Gastroesophageal sphincter (tissue), 4 donors: Measurements from ENCODE around the gene WLS. TPM values are rescaled to one million over a fixed set of nuclear protein-coding genes. Genes with fewer than 3 reads are reported as not detected.

ENCODE experiments used
- ATAC-seq: fragments of 150-250 bp; one replicate; pipeline ENCODE4 v1.9.1; 2016; ENCODE audit warnings: mild to moderate bottlenecking, moderate library complexity
- H3K27ac ChIP-seq, 4 donors: fragments of 200-600 bp; sonication (generic) in 3 of 4; 1 replicate in 3 of 4; 2 replicates in 1 of 4; pipeline ENCODE4 v1.5.1; 2016 to 2019
- H3K27me3 ChIP-seq: fragments of 200-600 bp; sonication (generic); one replicate; pipeline ENCODE4 v1.5.1; 2019
- H3K36me3 ChIP-seq, 2 donors: fragments of 200-600 bp; sonication (generic); one replicate each; pipeline ENCODE4 v1.5.1; 2019; ENCODE audit warnings: control low read depth in 1 of 2
- H3K4me1 ChIP-seq, 3 donors: fragments of 200-600 bp; sonication (generic); 1 replicate in 2 of 3; 2 replicates in 1 of 3; pipeline ENCODE4 v1.5.1; 2016 to 2019; ENCODE audit warnings: control low read depth in 2 of 3
- H3K4me3 ChIP-seq, 2 donors: fragments of 200-600 bp; sonication (generic); one replicate each; pipeline ENCODE4 v1.5.1; 2019; ENCODE audit warnings: mild to moderate bottlenecking in 1 of 2, moderate library complexity in 1 of 2
- H3K9me3 ChIP-seq, 3 donors: fragments of 200-600 bp; sonication (generic); one replicate each; pipeline ENCODE4 v1.5.1; 2017 to 2019; ENCODE audit warnings: control low read depth in 2 of 3
- CTCF ChIP-seq, 4 experiments: fragments of 200-600 bp in 2 of 4; fragments of 450-650 bp in 2 of 4; sonication (generic) in 1 of 4; IDR thresholded peaks; one replicate each; pipeline ENCODE4 v1.5.1; 2017 to 2019; ENCODE audit warnings: antibody characterized with exemption in 4 of 4, mild to moderate bottlenecking in 2 of 4, moderate library complexity in 2 of 4
- EP300 ChIP-seq: sonication (generic); formaldehyde crosslinking; IDR thresholded peaks from one replicate; pipeline ENCODE4 v1.6.1; 2017; ENCODE audit warnings: antibody characterized with exemption, mild to moderate bottlenecking
- POLR2A ChIP-seq, 2 donors: fragments of 450-650 bp; IDR thresholded peaks; one replicate each; pipeline ENCODE4 v1.6.1; 2017; ENCODE audit warnings: antibody characterized with exemption in 2 of 2, mild to moderate bottlenecking in 2 of 2, moderate library complexity in 1 of 2
- POLR2AphosphoS5 ChIP-seq: sonication (generic); formaldehyde crosslinking; IDR thresholded peaks from one replicate; pipeline ENCODE4 v1.6.1; 2017; ENCODE audit warnings: antibody characterized with exemption
- WGBS, 2 donors: methylation state at CpG; one replicate each; pipeline ENCODE4 v1.1.5; 2018; ENCODE audit warnings: low coverage in 1 of 2; 5-methylcytosine and 5-hydroxymethylcytosine counted together
- total RNA-seq, 4 donors: library from RNA; depleted of rRNA; stranded (reverse); fragments of >200 nt; gene quantifications; one replicate each; pipeline ENCODE4 v1.1.0, GENCODE V29; 2016

The WLS gene
- total RNA-seq, 4 donors from 2014 or later = 120 to 280 (median 263) TPM

- Histone ChIP-seq H3K4me1 (peaks cover 20 to 71% (median 41%) of the 10 kb centered on the region in 3 donors), H3K27me3 (no peaks in the 10 kb centered on the region), H3K4me3 (no peak overlapping the region), H3K9me3 (no peaks in the 10 kb centered on the region), H3K36me3 (peaks cover 0 to 43% of the 10 kb centered on the region in 2 donors), H3K27ac (peak overlapping the region; percentile 82 to 97 (median 86))
- TF ChIP-seq EP300 = no peak
- no peak for TF ChIP-seq POLR2AphosphoS5
- TF ChIP-seq POLR2A (IDR thresholded peaks at IDR 0.05) = no peak
- no peak for TF ChIP-seq CTCF (IDR thresholded peaks at IDR 0.05)
- no peak for ATAC-seq
- WGBS, 2 donors = 22 to 28% methylated on average over 4 to 5 of the region's 5 CpGs
Measured at GRCh38 chr1:68142036-68142435, 90.3 kb downstream of the WLS start.

- peak overlapping the region; percentile 82 to 97 (median 86) for H3K27ac ChIP-seq
- H3K36me3 ChIP-seq = peaks cover 3 to 43% of the 10 kb centered on the region in 2 donors
Measured at GRCh38 chr1:68141071-68142021, 91.0 kb downstream of the WLS start.

GRCh38 chr1:68140536-68140935 is 91.8 kb downstream of the WLS start:
- peaks cover 17 to 62% (median 35%) of the 10 kb centered on the region in 3 donors for H3K4me1 ChIP-seq
- no peaks in the 10 kb centered on the region for H3K27me3 ChIP-seq
- peaks cover 3 to 51% of the 10 kb centered on the region in 2 donors for H3K36me3 ChIP-seq
- TF ChIP-seq POLR2A (IDR thresholded peaks at IDR 0.05) (no peak), CTCF (IDR thresholded peaks at IDR 0.05) (no peak), EP300 (no peak), POLR2AphosphoS5 (peak; percentile 9)
- 37 to 63% methylated on average over 2 to 4 of the region's 4 CpGs for WGBS, 2 donors
- peak overlapping the region; percentile 82 to 97 (median 86) for H3K27ac ChIP-seq
- no peak overlapping the region for H3K4me3 ChIP-seq
- no peak for ATAC-seq
- H3K9me3 ChIP-seq = no peaks in the 10 kb centered on the region

More at GRCh38 chr1:68141071-68142021, 91.0 kb downstream of the WLS start:
- H3K27me3 ChIP-seq = no peaks in the 10 kb centered on the region
- TF ChIP-seq POLR2AphosphoS5 = peak; percentile 69
- no peak for TF ChIP-seq CTCF (IDR thresholded peaks at IDR 0.05)
- peak; percentile 50 for ATAC-seq
- H3K9me3 ChIP-seq = no peaks in the 10 kb centered on the region
- no peak overlapping the region for H3K4me3 ChIP-seq
- 35 to 41% methylated on average over 10 to 13 of the region's 15 CpGs for WGBS, 2 donors
- peaks cover 20 to 70% (median 41%) of the 10 kb centered on the region in 3 donors for H3K4me1 ChIP-seq

DNA sequence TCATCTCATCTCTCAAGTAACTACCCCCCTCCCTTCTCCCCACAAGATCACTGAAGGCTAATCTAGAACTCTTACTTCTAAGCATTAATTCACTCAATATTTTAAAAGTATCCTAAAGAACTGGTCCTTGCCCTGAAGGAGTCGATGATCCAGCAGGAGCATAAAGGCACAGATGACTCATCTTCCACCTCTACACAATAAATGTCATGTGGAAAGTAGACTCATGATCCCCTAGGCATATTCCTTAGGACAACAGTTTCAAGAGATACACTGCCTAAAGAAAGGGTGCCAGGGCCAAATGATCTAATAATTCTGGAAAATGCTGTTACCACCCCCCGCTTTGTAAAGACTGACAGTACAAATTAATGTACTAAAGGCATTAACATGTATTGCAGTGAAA is 96.1 kb downstream of the WLS start:
- no peaks in the 10 kb centered on the region for H3K27me3 ChIP-seq
- H3K4me3 ChIP-seq = no peak overlapping the region
- no peak for TF ChIP-seq POLR2A (IDR thresholded peaks at IDR 0.05)
- TF ChIP-seq POLR2AphosphoS5 = no peak
- TF ChIP-seq EP300 = no peak
- TF ChIP-seq CTCF (IDR thresholded peaks at IDR 0.05) = no peak
- peaks cover 3 to 75% of the 10 kb centered on the region in 2 donors for H3K36me3 ChIP-seq
- peak overlapping the region in 2 of 4 donors; percentile 13 to 18 for H3K27ac ChIP-seq
- H3K4me1 ChIP-seq = peaks cover 6 to 36% (median 10%) of the 10 kb centered on the region in 3 donors
- no peak for ATAC-seq
- H3K9me3 ChIP-seq = no peaks in the 10 kb centered on the region
- WGBS, 2 donors = 60 to 100% methylated on average over 1 to 2 of the region's 2 CpGs
